Measurements from ENCODE around the gene UNC50.

UNC50 gene, protein sequence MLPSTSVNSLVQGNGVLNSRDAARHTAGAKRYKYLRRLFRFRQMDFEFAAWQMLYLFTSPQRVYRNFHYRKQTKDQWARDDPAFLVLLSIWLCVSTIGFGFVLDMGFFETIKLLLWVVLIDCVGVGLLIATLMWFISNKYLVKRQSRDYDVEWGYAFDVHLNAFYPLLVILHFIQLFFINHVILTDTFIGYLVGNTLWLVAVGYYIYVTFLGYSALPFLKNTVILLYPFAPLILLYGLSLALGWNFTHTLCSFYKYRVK

DNA sequence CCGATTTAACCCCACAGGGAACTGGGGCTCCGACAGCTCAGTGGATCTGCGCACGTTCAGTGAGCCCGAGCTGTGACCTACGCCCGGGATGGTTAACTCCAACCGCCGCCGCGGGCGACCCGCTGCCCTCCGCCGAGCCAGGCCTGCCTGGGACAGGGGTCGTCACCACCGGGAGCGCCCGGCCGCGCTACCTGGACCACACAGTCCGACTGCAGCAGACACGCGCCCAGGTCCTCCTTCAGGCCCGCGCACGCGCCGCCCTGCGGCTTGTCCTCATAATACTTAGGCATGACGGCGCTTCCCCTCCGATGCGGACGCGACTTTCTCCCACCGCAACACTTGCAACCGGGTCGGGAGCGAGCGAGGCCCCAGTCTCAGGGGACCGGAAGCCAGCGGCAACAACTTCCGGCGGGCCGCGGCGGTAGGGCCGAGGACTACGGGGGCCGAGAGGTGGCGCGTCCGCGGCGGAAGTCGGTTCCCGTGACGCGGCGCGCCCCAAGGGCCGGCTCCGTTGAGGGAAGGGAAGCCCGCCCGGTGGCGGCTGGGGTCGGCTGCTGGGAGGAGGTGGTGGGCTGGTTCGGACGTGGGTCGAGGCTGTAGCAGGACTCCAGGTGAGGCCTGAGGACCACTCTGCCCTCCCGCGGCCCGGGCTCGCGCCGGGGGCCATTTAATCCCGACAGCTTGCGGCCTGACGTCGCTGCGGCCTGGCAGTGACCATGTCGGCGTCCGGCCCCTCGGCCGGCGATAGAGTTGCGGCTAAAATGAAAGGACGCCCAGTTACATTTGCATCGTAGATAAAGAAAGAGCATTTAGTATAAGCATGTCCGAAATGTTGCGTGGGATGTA lies at the start of gene UNC50, which contains the start of gene COA5:
TSS of gene UNC50 (plus strand) at position 474 of the 846 bp plus-strand sequence. CDS start 1,171 bp downstream, outside the sequence.
TSS of gene COA5 (minus strand) at position 397 of the 846 bp plus-strand sequence. CDS start at position 290, 107 bp downstream.
- peak; percentile 92 for DNase-seq

DNA sequence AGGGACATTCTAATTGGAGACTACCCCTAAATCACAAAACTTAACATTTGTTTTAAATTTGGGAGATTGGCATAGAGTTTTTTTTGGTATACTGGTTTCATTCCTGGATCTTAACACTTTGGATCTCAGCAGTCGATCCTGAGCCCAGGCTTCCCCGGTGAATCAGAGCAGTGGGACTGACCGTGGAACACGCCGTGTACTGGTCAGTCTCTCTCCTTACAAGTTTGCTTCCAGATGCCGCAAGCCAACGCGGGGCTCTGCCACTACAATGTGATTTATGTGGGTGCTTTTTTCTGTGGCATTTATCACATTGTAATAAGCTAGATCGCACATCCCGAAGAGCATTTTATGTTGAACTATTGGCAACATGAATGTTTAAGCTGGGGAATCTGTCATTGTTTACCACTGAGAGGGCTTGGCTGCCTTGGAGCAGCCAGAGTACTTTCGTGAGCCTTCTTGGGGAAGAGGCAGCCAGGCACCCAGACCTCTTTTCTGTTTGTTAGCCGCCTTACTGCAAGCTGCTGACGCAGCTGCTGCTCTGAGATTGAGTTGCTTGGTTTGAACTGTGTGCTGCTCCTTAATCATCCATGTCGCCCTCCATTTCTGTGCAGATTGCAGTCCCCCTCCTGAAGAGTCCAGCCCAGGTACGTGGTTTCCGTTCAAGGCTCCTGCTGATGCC lies 49.4 kb upstream of the UNC50 start:
- no peak for DNase-seq

DNA sequence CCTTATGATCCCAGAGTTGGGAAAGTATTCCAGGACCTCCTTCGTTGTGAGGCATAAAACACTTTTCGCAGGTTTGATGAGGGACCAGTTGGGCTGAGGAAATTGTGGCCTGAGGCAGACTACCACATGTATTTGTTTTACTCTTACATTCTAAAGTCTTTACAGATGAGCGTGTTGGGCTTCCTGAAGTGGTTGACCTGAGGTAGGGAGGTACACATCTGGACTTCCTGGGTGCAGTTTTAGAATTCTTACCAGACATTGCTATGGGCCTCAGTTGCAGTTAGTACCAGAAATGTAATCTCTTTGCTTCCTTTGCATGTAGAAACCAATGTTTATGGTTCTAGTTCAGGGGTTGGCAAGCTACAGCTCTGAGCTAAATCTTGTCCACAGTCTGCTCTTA lies 48.8 kb upstream of the UNC50 start:
- no peak for DNase-seq

DNA sequence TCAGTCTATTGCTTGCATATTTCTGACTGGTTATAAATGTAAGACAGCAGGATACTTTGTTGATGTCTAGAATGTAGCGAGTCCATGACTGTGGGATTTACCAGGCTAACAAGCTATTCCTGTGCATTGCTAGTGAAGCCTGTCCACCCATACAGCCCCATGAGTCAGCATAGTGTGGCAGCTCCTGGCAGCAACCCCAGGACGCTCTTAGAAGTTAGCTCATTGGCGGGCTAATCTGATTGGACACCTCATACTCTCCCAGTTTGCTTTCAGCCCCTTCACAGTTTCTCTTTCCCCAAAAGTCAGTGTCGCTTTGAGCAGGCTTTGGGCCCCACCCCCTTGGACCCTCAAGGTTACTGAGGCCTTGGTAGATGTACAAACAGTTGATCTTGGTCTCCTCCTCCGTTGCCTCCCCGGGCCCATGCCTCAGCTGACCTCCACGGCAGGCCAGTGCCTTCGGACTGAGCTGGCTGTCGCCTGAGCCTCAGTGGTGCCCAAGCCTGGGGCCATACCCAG lies 48.1 kb upstream of the UNC50 start:
- no peak for DNase-seq

DNA sequence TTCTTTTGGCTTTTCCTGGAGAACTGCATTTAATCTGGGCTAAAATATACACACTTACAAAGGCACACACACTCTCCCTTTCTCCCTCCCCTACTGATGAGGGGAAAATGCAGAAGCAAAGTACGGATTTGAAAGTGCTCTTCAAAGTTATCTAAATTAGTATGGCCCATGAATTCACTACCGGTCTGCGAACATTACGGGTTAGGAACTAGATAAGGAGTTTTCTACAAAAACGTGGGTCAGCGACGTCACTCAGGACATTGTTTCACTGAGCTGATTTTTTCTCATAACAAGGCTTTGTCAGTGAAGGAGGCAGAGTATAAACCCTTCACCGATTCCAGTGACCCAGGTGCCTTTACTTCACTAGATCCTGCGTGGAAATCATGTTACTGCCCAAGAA lies 47.4 kb upstream of the UNC50 start:
- DNase-seq = no peak

DNA sequence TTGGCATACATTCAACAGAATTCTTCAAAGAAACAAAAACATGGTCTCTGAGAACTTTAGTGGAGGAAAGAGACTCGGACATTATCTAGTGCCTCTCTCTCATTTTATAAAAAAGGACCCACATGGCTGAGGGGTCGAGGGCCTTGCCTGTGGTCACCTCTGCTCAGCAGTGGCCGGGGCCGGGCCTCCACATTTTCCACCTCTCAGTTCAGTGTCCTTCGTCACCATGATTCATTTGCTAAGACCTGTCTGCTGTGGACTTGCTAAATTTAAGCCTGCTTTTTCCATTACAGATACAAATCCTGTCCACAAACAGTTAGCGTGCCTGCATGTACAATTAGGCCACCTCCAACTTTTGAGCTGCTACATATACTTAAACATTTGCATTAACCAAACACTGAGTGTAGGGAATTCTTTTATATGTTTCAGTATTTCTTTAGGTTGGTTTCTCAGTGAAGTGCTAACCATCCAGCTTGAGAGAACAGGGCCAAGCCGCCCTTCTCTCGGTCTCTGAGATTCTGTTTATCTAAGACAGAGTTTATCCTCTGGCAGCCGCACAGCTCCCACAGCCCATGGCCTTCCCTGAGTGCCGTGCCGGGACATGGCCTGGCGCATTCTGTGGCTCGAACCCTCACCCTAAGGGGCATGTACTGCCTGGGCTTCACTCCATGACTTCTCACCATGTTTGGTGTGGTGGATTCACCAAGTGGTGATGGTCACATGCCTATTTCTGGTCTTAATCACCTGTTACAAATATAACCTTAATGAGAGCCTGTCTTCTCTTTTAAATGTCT lies 46.3 kb upstream of the UNC50 start:
- DNase-seq = no peak

DNA sequence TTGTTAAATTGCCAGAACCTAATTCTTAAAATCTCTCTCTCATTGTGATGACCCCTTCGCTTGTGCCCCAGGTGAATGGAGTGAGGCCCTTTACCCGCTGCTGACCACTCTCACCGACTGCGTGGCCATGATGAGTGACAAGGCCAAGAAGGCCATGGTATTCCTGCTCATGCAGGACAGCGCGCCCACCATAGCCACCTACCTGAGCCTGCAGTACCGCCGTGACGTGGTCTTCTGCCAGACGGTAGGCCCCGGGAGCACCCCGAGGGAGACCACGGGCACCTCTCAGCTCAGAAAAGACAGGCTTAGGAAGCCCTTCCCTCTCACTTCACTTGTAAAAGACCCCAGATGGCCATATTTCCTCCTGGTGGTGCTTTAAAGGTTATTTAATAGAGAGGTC lies 45.0 kb upstream of the UNC50 start:
- no peak for DNase-seq

DNA sequence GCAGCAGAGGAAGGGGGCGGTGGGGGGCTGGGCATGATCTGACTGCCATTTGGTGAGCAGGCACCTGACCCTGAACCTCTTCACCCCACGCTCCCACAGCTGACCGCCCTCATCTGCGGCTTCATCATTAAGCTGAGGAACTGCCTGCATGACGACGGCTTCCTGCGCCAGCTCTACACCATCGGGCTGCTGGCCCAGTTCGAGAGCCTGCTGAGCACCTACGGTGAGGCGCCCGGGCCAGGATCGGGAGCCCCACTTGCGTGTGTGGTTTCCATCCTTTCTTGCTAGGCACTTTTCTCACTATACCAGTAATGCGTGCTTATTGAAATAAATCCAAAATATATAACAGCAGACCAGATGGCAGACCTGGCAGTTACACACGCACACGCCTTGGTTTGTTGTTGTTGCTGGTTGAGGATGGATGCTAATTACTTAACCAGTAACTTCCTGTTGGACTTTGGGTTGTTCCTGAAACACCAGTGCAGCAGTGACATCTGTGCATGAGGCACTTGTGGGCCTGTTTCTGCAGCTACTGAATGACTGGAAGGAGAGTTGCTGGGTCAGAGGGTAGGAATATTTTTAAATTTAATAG lies 43.8 kb upstream of the UNC50 start:
- DNase-seq = no peak

DNA sequence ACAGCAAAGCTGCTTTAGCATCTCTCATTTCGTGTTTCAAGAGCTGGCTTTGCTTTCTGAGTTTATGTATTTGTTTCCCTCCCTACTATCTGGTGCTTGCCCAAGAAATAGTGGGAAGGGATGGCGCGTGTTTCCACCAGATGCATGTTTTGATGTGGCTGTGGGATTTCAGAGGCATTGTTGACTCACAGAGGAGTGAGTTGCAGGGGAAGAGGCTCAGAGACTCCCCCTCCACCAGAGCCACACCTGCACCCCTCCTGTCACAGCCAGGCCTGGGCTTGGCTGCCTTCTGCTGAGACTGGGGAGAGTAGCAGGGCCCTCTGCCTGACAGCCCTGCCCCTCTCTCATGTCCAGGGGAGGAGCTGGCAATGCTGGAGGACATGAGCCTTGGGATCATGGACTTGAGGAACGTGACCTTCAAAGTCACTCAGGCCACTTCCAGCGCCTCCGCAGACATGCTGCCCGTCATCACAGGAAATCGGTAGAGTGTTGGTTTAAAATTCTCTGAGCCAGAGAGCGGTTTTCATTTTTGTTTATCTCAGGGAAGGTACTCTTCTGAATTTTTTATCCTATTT lies 43.0 kb upstream of the UNC50 start:
- DNase-seq = no peak

DNA sequence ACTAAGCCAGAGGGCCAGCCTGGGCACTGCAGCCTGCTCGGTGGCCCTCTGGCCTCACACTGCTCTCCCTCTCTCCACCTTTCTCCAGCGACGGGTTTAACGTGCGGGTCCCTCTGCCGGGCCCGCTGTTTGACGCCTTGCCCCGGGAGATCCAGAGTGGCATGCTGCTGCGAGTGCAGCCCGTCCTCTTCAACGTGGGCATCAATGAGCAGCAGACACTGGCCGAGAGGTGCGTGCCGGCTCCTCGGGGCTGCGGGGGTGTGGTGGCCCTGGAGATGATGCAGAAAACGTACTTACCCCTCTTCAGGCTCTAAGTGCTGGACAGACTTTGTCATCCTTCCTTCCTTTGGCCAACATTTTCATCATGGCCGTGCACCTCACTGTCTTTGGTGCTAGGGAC lies 42.4 kb upstream of the UNC50 start:
- no peak for DNase-seq

DNA sequence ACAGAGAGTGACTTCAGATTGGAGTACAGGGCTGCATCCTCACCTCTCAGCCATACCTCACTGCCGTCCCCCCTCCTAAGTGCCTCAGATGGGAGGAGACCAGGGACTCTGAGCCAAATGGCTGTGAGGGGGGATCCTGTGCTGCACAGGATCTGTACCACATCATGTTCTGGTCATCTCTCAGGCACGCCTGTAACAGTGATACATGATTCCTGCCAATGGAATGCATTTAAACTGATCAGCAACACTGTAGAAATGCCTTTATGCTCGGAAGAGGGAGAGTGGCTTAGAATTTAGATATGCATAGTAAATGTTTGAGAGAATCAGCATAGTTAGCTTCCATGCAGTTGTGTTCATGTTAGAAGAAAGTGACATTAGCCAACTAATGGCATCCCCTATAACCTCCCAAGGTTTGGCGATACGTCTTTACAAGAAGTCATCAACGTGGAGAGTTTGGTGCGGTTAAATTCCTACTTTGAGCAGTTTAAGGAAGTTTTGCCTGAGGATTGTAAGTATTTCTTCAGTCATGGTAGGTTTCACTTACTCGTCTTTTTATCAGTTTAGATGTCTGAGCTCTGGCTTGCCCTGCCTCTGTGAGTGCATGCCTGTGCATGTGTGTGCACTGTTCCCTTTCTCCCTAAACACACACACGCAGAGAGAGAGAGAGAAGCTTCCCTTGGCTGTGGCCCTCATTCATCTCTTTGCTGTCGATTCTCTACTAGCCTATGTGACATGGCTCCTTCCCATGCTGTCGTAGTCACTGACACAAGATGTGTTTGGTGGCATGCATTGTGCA lies 40.0 kb upstream of the UNC50 start:
- DNase-seq = no peak

DNA sequence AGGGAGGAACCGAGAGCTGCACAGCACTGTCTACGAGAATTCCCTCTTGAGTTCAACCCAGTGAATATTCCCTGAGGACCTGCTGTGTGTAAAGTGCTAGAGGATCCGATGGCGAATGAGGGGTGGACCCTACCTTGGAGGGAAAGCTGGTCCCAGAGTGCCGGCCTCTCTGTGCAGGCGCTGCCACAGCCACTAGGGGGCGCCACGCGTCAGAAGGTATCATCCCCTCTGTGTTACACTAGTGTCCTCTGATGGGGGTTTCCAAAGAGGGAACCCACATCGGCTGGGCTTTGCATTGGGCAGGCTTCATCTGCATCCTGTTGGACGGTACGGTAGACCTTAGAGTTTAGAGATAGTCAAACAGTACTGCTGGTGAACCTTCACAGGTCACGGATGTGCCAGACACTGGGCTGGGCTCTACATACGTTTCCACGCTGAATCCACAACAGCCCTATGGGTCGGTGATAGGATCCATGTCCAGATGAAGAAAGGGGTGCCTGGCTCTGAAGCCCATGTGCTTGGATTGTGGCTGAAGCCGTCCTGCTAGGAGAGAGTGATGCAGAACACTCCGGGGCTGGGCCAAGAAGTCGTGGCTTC lies 39.1 kb upstream of the UNC50 start:
- DNase-seq = peak; percentile 38

DNA sequence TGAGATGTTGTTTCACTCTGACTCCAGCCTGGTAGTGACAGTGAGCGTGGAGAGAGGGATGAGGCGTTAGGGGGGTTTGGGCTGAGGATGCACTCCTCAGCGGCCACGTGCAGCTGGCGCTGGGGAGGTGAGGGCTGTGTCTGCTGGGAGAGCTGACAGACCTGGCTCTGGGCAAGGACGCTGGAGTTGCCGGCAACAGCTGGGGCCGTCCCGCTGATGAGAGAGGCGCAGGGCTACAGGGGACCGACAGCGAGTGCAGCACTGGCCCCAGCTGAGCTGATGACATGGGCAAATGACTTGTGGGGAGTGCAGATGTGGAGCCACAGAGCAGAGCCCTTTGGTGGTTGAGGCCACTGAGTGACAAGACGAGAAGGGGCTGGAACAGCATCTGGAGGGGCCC lies 38.5 kb upstream of the UNC50 start:
- DNase-seq = no peak

DNA sequence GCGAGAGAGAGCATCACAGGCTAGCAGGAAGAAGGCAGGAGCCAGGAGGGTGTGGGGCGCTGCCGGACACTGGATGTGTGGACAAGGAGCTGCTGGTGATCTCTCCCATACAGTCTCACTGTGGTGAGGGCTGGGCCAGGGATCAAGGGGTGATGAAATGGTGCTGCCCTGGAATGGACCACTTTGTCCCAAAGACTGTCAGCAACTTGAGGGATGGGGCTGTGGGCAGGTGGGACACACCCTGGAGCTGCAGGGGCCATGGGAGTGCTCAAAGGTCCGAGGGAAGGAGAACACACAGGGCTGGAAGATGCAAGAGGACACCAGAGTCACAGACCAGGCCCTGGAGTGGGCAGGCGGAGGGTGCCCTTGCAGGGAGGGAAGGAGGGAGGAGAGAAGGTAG lies 38.0 kb upstream of the UNC50 start:
- DNase-seq = no peak

DNA sequence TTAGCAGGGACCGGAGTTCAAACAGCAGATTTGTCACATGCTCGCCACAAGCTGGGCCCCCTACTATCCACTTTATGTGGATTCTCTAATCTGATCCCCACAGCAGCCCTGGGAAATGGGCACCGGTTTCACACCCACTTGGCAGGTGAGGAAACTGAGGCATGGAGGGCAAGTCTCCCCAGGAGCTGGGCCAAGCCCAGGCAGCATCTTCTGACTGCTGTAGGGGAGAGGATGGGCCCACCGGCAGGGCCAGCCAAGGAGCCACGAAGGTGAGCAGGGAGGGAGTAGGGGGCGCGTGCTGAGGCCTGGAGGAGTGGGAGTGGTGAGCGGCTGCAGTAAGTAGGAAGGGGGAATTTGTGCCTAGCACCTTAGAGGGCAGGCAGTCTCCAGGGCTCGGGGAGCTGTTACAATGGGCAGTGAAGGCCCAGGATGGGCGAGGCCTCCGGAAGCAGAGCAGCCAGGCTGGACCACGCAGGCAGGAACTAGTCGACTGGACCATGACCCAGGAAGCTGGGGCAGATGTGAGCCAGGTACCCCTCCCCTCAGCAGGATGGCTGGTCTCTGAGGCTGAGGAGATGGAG lies 37.2 kb upstream of the UNC50 start:
- DNase-seq = no peak

DNA sequence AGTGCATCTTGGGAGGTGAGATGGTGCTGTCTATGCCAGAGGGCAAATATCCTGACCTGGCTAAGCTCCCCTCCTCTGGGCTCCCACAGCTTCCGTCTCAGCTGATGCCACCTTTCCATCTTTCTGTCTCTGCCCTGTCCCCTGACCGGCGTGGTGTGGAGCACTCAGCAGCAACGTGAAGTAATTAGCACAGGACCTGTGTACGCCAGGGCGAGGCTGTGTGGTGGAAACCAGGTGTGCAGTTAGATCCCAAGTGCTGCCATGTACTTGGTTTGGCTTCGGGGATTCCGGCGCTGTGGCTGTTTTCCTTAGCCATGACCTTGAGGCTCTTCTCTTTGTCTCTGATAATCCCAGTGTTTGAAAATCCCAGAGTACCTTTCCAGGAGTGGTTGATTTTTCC lies 36.6 kb upstream of the UNC50 start:
- no peak for DNase-seq

DNA sequence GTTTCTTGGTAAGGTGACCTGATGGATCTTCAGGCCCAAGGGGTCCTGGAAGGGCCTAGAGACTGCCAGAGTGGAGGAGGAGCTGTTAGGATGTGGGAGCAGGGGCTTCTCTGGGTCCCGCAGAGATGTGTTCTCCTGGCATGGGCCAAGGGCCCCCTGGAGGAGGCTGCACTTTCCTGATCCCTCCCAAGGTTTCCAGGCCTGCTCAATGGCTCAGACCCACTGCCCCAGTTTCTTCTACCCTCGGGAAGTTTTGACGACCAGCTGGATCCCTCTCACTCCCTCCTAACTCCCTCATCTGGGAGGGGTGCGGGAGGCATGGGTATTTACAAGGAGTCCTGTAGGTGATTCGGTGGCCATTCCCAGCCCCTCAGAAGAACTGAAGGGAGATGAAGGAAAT lies 36.2 kb upstream of the UNC50 start:
- DNase-seq = no peak

DNA sequence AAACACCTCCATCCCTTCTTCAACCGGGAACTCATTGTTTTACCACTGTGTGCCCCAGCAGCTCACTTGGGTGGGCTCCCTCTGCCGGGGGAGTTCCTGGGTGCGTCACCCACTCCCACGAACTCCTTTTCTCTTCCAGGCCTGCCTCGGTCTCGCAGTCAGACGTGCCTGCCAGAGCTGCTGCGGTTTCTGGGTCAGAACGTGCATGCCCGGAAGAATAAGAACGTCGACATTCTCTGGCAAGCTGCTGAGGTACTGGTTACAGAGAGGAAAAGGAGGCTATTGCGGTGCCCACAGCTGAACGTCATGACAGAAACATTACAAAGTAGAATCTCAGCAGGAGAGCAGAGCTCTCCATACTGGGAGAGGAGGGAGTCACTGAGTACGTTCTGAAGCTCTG lies 35.7 kb upstream of the UNC50 start:
- no peak for DNase-seq

DNA sequence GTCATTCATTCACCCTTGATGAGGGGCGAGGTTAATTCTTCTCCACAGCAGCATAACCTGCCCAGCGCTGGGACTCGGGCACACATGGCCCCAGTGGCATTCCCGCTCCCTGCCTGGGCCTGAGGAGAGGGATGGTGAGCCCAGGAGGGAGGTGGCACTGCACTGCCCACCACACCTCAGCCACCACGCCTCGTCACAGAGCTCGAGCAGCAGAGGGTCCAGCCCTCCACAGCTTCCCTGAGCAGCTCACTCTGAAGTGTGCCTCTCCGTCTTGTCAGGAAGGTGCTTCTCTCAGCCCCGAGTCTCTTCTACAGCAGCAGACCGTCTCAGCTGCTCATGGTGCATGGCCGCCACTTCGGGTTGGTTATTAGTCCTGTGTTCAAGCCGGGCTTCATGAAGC lies 35.0 kb upstream of the UNC50 start:
- DNase-seq = no peak

DNA sequence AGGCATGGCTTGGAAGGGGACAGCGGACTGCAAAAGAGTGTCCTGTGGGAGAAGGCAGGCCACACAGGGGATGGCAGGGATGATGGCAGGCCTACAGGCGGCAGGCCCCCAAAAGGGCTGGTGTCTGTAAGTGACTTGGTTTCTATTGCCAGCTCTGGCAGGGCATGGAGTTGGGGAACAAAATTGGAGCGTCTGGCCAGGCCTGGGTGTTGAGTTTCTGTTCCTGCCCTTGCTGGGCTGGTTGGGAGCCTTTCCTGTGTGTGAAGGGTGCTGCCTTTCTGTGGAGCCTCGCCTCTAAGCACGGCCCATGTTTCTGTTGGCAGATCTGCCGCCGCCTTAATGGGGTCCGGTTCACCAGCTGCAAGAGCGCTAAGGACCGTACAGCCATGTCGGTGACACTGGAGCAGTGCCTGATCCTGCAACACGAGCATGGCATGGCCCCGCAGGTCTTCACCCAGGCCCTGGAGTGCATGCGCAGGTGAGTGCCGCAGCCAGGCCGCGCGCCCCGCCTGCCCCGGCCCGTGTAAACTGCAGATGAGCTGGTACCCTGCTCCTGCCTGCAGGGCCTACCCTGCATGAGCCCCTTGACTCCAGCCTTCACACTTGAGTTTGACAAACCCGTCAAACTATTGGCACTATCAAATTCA lies 31.6 kb upstream of the UNC50 start:
- no peak for DNase-seq
